ENCODE measurements around the gene AMZ1.
"Not testable (repeated sequence)": the region's sequence is repeated elsewhere in the genome, so short reads cannot be mapped to it uniquely, and the experiment has no call there.

Gene AMZ1

DNA sequence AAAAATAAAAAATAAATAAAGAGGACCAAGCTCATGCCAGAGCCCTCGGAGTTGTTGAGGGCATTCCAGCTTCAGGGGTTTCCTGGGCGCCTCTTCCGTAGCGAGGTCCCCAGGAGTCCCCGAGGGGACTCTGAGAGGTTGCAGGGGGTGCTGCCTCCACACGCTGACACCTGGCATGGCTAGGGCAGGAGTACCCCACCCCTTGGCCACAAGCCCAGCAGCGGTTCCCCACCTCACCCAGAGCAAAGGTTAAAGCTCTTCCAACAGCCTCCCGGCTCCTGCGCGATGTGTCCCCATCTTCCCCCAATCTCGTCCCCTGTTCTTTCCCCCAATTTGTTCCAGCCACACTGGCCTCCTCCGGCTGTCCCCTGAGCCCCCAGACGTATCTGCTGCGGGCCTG, 4.5 kb downstream of the AMZ1 start:
- no peak for DNase-seq

DNA sequence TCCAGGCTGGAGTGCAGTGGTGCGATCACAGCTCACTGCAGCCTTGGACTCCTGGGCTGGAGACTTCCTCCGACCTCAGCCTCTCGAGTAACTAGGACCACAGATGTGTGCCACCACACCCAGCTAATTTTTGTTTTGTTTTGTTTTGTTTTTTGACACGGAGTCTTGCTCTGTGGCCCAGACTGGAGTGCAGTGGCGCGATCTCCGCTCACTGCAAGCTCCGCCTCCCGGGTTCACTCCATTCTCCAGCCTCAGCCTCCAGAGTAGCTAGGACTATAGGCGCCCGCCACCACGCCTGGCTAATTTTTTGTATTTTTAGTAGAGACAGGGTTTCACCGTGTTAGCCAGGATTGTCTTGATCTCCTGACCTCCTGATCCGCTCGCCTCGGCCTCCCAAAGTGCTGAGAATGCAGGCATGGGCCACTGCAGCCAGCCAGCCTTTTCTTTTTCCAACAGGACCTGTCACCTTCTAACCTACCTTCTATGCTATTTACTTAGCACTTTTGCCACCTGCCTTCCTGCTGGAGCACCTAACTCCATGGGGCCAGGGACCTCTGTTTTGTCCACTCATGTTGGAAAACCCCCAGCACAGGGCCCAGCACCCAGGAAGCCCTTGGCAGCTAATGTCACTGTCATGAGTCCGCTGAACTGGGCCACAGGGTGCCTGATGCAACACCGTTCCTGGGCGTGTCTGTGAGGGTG, 5.6 kb downstream of the AMZ1 start:
- not testable (repeated sequence) for DNase-seq

DNA sequence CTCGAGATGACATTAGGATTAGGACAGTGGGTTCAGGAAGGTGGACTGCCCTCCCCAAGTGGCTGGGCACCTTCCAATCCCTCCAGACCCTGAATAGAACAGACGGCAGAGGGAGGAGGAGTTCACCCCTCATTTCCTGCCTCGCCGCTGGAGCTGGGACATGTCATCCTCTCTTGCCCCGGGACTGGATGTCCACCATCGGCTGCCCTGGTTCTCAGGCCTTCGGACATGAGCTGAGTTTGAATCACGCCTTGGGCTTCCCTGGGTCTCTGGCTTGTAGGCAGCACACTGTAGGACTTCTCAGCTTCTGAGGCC, 6.1 kb downstream of the AMZ1 start:
- DNase-seq: not testable (repeated sequence)

- DNase-seq: peak; percentile 96
Measured at GRCh38 chr7:2698581-2699288, 10.7 kb downstream of the AMZ1 start.

GRCh38 chr7:2699289-2699620, 11.3 kb downstream of the AMZ1 start:
- DNase-seq: no peak

DNA sequence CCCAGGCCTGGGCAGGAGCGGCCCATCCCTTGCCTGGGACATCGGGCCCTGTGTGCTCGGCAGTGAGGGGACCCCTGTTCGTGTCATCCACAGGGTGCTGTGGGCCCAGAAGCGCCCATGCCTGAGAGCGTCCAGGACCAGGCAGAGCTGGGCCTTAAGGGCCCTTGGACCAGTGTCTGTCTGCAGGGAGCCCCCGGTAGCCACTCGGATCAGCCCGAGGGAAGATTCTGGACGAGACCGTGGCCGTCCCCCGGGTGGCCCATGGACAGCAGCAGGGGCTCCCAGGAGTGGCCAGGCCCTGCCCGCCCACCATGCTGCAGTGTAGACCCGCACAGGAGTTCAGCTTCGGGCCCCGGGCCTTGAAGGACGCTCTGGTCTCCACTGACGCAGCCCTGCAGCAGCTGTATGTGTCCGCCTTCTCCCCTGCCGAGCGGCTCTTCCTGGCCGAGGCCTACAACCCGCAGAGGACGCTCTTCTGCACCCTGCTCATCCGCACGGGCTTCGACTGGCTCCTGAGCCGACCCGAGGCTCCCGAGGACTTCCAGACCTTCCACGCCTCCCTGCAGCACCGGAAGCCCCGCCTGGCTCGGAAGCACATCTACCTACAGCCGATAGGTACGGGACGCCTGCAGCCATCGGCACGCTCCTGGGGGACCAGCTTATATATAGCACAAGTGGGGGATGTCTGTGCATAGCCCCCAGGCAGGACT, 12.3 kb downstream of the AMZ1 start:
- no peak for DNase-seq

GRCh38 chr7:2701424-2701823, 13.4 kb downstream of the AMZ1 start:
- DNase-seq: no peak

DNA sequence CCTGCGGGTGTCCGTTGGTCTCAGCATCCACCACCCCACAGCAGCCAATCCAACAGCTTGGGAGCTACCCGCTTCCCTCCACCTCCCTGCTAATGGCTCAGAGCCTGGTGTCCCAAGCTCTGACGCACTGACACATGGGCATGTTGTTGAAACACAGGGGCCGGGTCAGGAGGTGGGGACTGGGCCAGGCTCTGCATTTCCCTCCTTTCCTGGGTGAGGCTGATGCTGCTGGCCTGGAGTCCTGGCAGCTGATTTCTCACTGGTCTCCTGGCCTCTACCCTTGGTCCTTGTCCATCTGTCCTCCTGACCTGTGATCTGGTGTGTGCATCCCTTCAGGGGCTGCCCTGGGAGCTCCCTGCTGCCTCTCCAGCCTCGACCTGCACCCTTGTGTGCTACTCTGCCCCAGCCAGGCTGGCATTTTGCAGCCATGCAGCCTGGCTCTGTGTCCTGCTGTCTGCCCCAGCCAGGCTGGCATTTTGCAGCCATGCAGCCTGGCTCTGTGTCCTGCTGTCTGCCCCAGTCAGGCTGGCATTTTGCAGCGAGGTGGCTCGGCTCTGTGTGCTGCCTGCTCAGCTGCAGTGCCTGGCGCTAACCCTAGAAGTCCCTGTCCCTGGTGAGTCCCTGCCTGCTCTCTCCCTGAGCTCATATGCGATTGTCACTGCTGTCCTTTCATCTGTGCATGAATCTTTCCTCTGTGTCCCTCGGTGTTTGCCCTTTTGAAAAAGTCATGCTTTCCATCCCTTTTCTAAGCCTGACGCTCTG, 14.0 kb downstream of the AMZ1 start:
- DNase-seq: no peak

DNA sequence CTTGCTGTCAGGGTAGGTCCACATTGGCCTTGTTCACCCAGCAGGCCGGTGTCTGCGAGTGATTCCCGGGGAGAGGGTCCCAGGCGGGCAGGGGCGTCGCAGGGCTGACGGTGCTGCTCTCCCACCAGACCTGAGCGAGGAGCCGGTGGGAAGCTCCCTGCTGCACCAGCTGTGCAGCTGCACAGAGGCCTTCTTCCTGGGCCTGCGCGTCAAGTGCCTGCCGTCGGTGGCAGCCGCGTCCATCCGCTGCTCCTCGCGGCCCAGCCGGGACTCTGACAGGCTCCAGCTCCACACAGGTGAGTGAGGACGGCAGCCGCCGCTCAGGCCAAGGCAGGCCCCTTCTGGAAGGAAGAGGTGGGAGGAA, 14.6 kb downstream of the AMZ1 start:
- no peak for DNase-seq

- DNase-seq: no peak
Measured at GRCh38 chr7:2705371-2706096, 17.5 kb downstream of the AMZ1 start.

DNA sequence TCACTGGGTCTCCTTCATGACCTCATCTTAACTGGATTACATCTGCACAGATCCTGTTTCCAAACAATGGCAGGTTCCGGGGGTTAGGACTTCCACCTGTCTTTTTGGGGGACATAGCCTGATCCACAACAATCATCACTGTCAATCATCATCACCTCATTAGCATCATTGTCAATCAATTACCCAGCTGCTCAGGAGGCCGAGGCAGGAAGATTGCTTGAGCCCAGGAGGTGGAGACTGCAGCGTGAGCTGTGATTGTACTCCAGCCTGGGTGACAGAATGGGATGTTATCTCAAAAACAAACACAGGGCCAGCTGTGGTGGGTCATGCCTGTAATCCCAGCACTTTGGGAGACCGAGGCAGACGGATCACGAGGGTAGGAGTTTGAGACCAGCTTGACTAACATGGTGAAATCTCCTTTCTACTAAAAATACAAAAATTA, 18.7 kb downstream of the AMZ1 start:
- DNase-seq: no peak

GRCh38 chr7:2707481-2707880, 19.5 kb downstream of the AMZ1 start:
- no peak for DNase-seq

DNA sequence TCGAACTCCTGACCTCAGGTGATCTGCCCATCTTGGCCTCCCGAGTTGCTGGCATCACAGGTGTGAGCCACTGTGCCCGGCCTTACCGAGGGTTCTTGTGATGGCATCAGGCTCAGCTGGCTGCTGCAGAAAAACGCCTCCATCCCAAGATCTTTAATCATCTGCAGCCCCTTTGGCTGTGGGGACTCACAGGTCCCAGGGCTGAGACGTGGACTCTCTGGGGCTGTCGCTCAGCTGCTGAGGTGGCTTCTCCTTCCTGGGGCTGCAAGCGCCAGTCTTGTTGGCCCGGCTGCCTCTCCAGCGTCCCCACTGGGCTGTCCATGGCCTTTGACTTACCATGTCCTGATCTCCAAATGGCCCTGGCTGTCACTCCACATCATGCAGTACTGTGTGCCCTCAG, 20.0 kb downstream of the AMZ1 start:
- no peak for DNase-seq

DNA sequence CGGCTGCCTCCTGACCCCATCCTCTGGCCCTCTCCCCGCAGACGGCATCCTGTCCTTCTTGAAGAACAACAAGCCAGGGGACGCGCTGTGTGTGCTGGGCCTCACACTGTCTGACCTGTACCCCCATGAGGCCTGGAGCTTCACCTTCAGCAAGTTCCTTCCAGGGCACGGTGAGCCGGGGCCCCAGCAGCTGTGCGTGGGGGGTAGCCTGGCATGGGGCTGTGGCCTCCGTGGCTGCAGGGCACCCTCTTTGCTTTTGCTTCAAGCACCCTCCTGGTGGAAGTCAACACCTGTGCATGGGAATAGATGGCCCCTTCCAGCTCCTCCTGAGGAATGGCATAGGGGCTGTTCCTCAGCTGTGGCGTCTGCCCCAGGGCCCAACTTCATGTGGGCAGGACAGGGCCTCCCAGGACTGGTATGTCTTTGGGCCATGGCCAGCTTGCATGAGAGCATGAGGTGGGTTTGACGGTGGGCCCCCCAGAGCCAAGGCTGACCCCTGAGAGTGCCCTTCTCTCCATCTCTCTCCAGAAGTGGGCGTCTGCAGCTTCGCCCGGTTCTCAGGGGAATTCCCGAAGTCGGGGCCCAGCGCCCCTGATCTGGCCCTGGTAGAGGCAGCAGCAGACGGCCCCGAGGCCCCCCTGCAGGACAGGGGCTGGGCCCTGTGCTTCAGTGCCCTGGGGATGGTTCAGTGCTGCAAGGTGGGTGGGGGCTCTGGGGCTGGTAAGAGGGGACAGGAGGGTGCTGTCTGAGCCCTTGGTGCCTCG, 20.7 kb downstream of the AMZ1 start:
- DNase-seq: no peak

GRCh38 chr7:2709553-2710285, 21.7 kb downstream of the AMZ1 start:
- DNase-seq: peak; percentile 88

- DNase-seq: peak; percentile 73
Measured at GRCh38 chr7:2710286-2710655, 22.3 kb downstream of the AMZ1 start.

DNA sequence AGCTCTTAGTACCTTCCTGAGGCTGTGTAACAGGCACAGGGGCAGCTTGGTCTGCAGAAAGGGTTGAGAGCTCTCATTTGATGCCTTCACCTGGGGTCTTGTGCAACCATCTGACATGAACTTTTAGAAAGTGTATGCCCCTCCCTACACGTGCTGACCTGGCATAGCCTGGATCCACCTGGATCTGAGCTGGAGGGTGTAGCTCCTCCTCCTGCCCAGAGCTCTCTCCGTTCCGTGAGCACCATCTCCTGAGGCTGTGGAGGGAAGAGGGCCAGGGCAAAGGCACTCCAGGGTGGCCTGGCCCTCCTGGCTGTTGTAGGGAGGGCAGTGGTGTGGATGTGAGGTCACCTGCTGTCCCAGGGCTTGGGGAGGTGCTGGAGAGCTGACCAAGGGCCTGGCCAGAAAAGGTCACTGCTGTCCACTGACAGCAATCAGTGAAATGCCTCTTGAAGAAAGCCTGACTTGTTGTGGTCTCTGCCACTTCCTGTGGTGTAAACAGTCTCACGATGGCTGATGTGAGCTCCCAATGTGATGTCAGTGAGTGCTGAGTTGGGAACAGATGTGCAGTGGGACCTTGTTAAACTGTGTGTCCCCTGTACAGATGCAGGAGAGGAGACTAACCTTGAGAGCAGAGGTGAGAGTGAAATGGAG, 23.0 kb downstream of the AMZ1 start:
- DNase-seq: peak; percentile 70

GRCh38 chr7:2711895-2712675, 24.1 kb downstream of the AMZ1 start:
- no peak for DNase-seq

DNA sequence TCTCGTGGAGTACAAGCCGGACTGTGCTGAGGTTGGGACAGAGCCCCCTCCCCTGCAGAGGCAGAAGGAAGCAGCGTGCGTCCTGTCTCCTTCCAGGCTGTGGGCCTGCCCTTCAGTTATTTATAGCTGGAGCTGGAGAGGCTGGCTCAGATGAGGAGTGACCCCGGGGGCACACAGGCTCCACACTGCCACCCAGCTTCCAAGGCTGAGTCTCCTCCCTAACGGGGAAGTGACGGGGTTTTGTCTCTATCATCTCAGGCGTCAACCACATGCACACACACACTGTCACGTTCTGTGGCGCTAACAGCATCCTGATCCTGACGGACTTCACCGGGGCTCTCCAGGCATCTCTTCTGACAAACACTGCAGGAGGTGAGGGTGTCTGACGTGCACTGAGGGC, 25.4 kb downstream of the AMZ1 start:
- DNase-seq: no peak

DNA sequence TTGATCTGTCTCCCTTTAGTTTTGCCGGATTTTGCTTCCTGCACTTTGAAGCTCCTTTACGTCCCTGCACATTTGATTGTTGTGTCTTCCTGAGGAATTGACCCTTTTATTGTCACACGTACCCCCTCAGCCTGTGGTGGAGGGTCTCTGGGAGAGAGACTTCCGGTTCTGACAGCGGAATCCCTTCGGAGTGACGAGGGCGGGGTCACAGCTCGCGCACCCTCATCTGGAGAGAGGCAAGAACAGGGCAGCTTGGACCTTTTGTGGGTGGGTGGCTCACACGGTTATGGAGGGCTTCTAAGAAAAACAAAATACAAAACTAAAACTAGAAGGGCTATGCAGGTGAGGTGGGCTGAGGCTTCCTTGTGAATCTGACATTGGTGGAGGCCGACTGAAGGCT, 26.0 kb downstream of the AMZ1 start:
- DNase-seq: no peak

Data from activated CD4-positive, alpha-beta T cell treated with anti-CD3 and anti-CD28 coated beads, Interleukin-2, amount 50 U/mL, for 16 hours (primary cell).